Activated CD4-positive, alpha-beta T cell treated with anti-CD3 and anti-CD28 coated beads for 36 hours (primary cell): Measurements from ENCODE around the gene ASCL4. TPM values are rescaled to one million over a fixed set of nuclear protein-coding genes. Genes with fewer than 3 reads are reported as not detected.

Experiments
- ATAC-seq: fragments of 200-7000 bp; cut with Tn5 transposase; one replicate; pipeline ENCODE4 v1.10.0; 2021; ENCODE audit warnings: mild to moderate bottlenecking, moderate library complexity
- CTCF ChIA-PET: fragments of 350-600 bp; sonication (Branson Sonifier 250); formaldehyde crosslinking; loops from one replicate; lab custom pipeline; 2021; ENCODE audit warnings: antibody characterized with exemption; lab: Charles Lee
- POLR2A ChIA-PET: fragments of 350-600 bp; sonication (Branson Sonifier 250); formaldehyde crosslinking; loops from one replicate; lab custom pipeline; 2021; ENCODE audit warnings: antibody characterized with exemption, inconsistent platforms; lab: Charles Lee
- DNase-seq: peaks from one replicate; pipeline ENCODE4 v3.0.0-alpha.2; 2020
- H3K27ac Mint-ChIP-seq: one replicate; pipeline ENCODE4 v1.8.0; 2021; ENCODE audit warnings: mixed read lengths
- H3K27me3 Mint-ChIP-seq: one replicate; pipeline ENCODE4 v1.8.0; 2021; ENCODE audit warnings: mixed read lengths
- H3K36me3 Mint-ChIP-seq: one replicate; pipeline ENCODE4 v1.8.0; 2021; ENCODE audit warnings: low read depth, mixed read lengths
- H3K4me1 Mint-ChIP-seq: one replicate; pipeline ENCODE4 v1.8.0; 2021; ENCODE audit warnings: mixed read lengths
- H3K4me3 Mint-ChIP-seq: one replicate; pipeline ENCODE4 v1.8.0; 2021; ENCODE audit warnings: mild to moderate bottlenecking, moderate library complexity, mixed read lengths
- H3K9me3 Mint-ChIP-seq: one replicate; pipeline ENCODE4 v1.8.0; 2021; ENCODE audit warnings: low read depth, mixed read lengths
- intact Hi-C, 2 experiments: fragments of 100-400 bp; cut with DNase I in 1 of 2; cut with micrococcal nuclease in 1 of 2; formaldehyde crosslinking; loops; one replicate each; pipeline versions ENCODE4 v1.14.2 to v1.15.1; 2022 to 2024; cut with DNase I, micrococcal nuclease
- total RNA-seq, 2 experiments: library from RNA; stranded (reverse); gene quantifications; one replicate each; pipeline ENCODE4 v1.2.3, GENCODE V29; 2021

The ASCL4 gene
- total RNA-seq, 2 experiments from 2014 or later: not detected

GRCh38 chr12:107801150-107801549, 26.6 kb downstream of the ASCL4 start:
- ATAC-seq: no peak
- POLR2A ChIA-PET: no interaction called here

GRCh38 chr12:107803092-107803491, 28.6 kb downstream of the ASCL4 start:
- Mint-ChIP-seq H3K4me1 (no peaks in the 10 kb centered on the region), H3K36me3 (no peaks in the 10 kb centered on the region), H3K27me3 (peaks cover 9% of the 10 kb centered on the region), H3K9me3 (no peaks in the 10 kb centered on the region), H3K27ac (no peak overlapping the region), H3K4me3 (no peak overlapping the region)
- DNase-seq (no peak), ATAC-seq (no peak)
- ChIA-PET POLR2A (no interaction called here), CTCF (no interaction called here)
- intact Hi-C loops: no loop called here

More at GRCh38 chr12:107801150-107801549, 26.6 kb downstream of the ASCL4 start:
- H3K27ac Mint-ChIP-seq: no peak overlapping the region
- no peaks in the 10 kb centered on the region for H3K4me1 Mint-ChIP-seq
- CTCF ChIA-PET: interaction anchor here (0.6 to 1.2 kb wide), 2 partner anchors 111 to 123 kb away, joined by 3 to 6 read pairs; no protein-coding TSS in a partner anchor
- H3K9me3 Mint-ChIP-seq: no peaks in the 10 kb centered on the region
- no peaks in the 10 kb centered on the region for H3K36me3 Mint-ChIP-seq
- H3K27me3 Mint-ChIP-seq: peaks cover 15% of the 10 kb centered on the region
- intact Hi-C loops: no loop called here
- H3K4me3 Mint-ChIP-seq: no peak overlapping the region
- DNase-seq: no peak

- intact Hi-C loops: no loop called here
- DNase-seq (no peak), ATAC-seq (no peak)
- Mint-ChIP-seq H3K27me3 (peaks cover 7% of the 10 kb centered on the region), H3K9me3 (no peaks in the 10 kb centered on the region), H3K27ac (no peak overlapping the region), H3K4me3 (no peak overlapping the region), H3K36me3 (no peaks in the 10 kb centered on the region), H3K4me1 (no peaks in the 10 kb centered on the region)
- CTCF ChIA-PET: no interaction called here
- POLR2A ChIA-PET: no interaction called here
These were observed 31.1 kb downstream of the ASCL4 start for GRCh38 chr12:107805488-107806180.

- CTCF ChIA-PET: no interaction called here
- intact Hi-C loops: no loop called here
- H3K4me1 Mint-ChIP-seq: no peaks in the 10 kb centered on the region
- H3K27me3 Mint-ChIP-seq: peaks cover 8% of the 10 kb centered on the region
- no peaks in the 10 kb centered on the region for H3K36me3 Mint-ChIP-seq
- H3K9me3 Mint-ChIP-seq: no peaks in the 10 kb centered on the region
- no peak overlapping the region for H3K4me3 Mint-ChIP-seq
- H3K27ac Mint-ChIP-seq: no peak overlapping the region
- POLR2A ChIA-PET: no interaction called here
- ATAC-seq (no peak), DNase-seq (no peak)
These were observed 33.1 kb downstream of the ASCL4 start for GRCh38 chr12:107807471-107808150.

- POLR2A ChIA-PET: no interaction called here
- H3K36me3 Mint-ChIP-seq: no peaks in the 10 kb centered on the region
- no peak overlapping the region for H3K27ac Mint-ChIP-seq
- H3K4me3 Mint-ChIP-seq: no peak overlapping the region
- intact Hi-C loops: no loop called here
- H3K27me3 Mint-ChIP-seq: peaks cover 5% of the 10 kb centered on the region
- no peak for DNase-seq
- CTCF ChIA-PET: no interaction called here
- peaks cover 12% of the 10 kb centered on the region for H3K9me3 Mint-ChIP-seq
- no peaks in the 10 kb centered on the region for H3K4me1 Mint-ChIP-seq
- no peak for ATAC-seq
These were observed 42.7 kb downstream of the ASCL4 start for GRCh38 chr12:107817250-107817649.

GRCh38 chr12:107818984-107819383, 44.5 kb downstream of the ASCL4 start:
- intact Hi-C loops: no loop called here
- no peak overlapping the region for H3K27ac Mint-ChIP-seq
- POLR2A ChIA-PET: no interaction called here
- ATAC-seq (no peak), DNase-seq (no peak)
- H3K9me3 Mint-ChIP-seq: peaks cover 12% of the 10 kb centered on the region
- H3K4me1 Mint-ChIP-seq: no peaks in the 10 kb centered on the region
- H3K36me3 Mint-ChIP-seq: no peaks in the 10 kb centered on the region
- CTCF ChIA-PET: interaction anchor here (0.8 kb wide), 1 partner anchor 182 kb away, joined by 4 read pairs; no protein-coding TSS in a partner anchor
- no peak overlapping the region for H3K4me3 Mint-ChIP-seq
- peaks cover 9% of the 10 kb centered on the region for H3K27me3 Mint-ChIP-seq

- H3K4me1 Mint-ChIP-seq: no peaks in the 10 kb centered on the region
- CTCF ChIA-PET: interaction anchor here (0.8 to 1.7 kb wide), 2 partner anchors 20 to 64 kb away, joined by 3 read pairs; no protein-coding TSS in a partner anchor
These were observed 47.9 kb downstream of the ASCL4 start for GRCh38 chr12:107822356-107822755.

More at GRCh38 chr12:107822356-107822755, 47.9 kb downstream of the ASCL4 start:
- POLR2A ChIA-PET: no interaction called here
- H3K4me3 Mint-ChIP-seq: no peak overlapping the region
- intact Hi-C loops: no loop called here
- no peaks in the 10 kb centered on the region for H3K36me3 Mint-ChIP-seq
- H3K27me3 Mint-ChIP-seq: peaks cover 9% of the 10 kb centered on the region
- peaks cover 31% of the 10 kb centered on the region for H3K9me3 Mint-ChIP-seq
- ATAC-seq: no peak
- no peak overlapping the region for H3K27ac Mint-ChIP-seq
- DNase-seq: no peak

Other genes starting within 250 kb of the ASCL4 start
- 10 to 100 TPM; 59.5 to 60.0 TPM for gene PWP1, start 88.9 kb upstream of the ASCL4 start, total RNA-seq
- 10 to 100 TPM; 27.5 to 29.7 TPM for gene PRDM4, start 13.6 kb upstream of the ASCL4 start, total RNA-seq